Naive thymus-derived CD4-positive, alpha-beta T cell (primary cell): ENCODE measurements around the gene PLCL1. TPM values are rescaled to one million over a fixed set of nuclear protein-coding genes. Genes with fewer than 3 reads are reported as not detected.

Source experiments
- ATAC-seq: fragments of 150-1000 bp; cut with Tn5 transposase; 2 replicates; pipeline ENCODE4 v1.10.0; 2021; ENCODE audit warnings: mild to moderate bottlenecking, moderate library complexity
- CTCF ChIA-PET: fragments of 350-600 bp; sonication (Branson Sonifier 250); formaldehyde crosslinking; loops from one replicate; lab custom pipeline; 2021; ENCODE audit warnings: antibody characterized with exemption; lab: Charles Lee
- POLR2A ChIA-PET: fragments of 350-600 bp; sonication (Branson Sonifier 250); formaldehyde crosslinking; loops from one replicate; lab custom pipeline; 2021; ENCODE audit warnings: antibody characterized with exemption, inconsistent platforms; lab: Charles Lee
- DNase-seq, 9 donors: peaks; one replicate each; pipeline versions ENCODE4 v3.0.0 to v3.0.0-alpha.2; 2020 to 2022; ENCODE audit warnings: mixed read lengths in 1 of 9
- H3K27ac ChIP-seq: one replicate; pipeline ENCODE4 v1.7.0; 2013; ENCODE audit warnings: mild to moderate bottlenecking, low read depth, low read length, moderate library complexity
- H3K27me3 ChIP-seq, 2 donors: one replicate each; pipeline ENCODE4 v1.7.0; 2013; ENCODE audit warnings: low read length in 2 of 2, mild to moderate bottlenecking in 2 of 2, moderate library complexity in 2 of 2; ENCODE audit not compliant: control insufficient read depth in 2 of 2, insufficient read depth in 2 of 2
- H3K36me3 ChIP-seq, 3 experiments: 1 replicate in 2 of 3; 2 replicates in 1 of 3; pipeline ENCODE4 v1.7.0; 2013; ENCODE audit warnings: low read length in 3 of 3, mild to moderate bottlenecking in 3 of 3, moderate library complexity in 1 of 3; ENCODE audit not compliant: insufficient read depth in 3 of 3, control insufficient read depth in 2 of 3
- H3K4me1 ChIP-seq, 2 donors: one replicate each; pipeline ENCODE4 v1.7.0; 2013; ENCODE audit warnings: low read length in 2 of 2, mild to moderate bottlenecking in 2 of 2, moderate library complexity in 1 of 2; ENCODE audit not compliant: control insufficient read depth in 2 of 2, insufficient read depth in 2 of 2
- H3K4me3 ChIP-seq: 2 replicates; pipeline ENCODE4 v1.7.0; 2013; ENCODE audit warnings: mild to moderate bottlenecking, low read length
- H3K9me3 ChIP-seq, 3 experiments: 1 replicate in 2 of 3; 2 replicates in 1 of 3; pipeline ENCODE4 v1.7.0; 2013; ENCODE audit warnings: low read length in 3 of 3; ENCODE audit not compliant: control insufficient read depth in 2 of 3
- H3K27ac Mint-ChIP-seq, 9 donors: one replicate each; pipeline ENCODE4 v1.8.0; 2020 to 2022; ENCODE audit warnings: mixed read lengths in 9 of 9, mild to moderate bottlenecking in 8 of 9, moderate library complexity in 5 of 9, inconsistent platforms in 2 of 9
- H3K27me3 Mint-ChIP-seq, 5 donors: one replicate each; pipeline ENCODE4 v1.8.0; 2021 to 2022; ENCODE audit warnings: mixed read lengths in 5 of 5, mild to moderate bottlenecking in 1 of 5
- H3K36me3 Mint-ChIP-seq, 5 donors: one replicate each; pipeline ENCODE4 v1.8.0; 2020 to 2022; ENCODE audit warnings: mixed read lengths in 5 of 5, mild to moderate bottlenecking in 3 of 5, inconsistent platforms in 1 of 5
- H3K4me1 Mint-ChIP-seq, 7 donors: one replicate each; pipeline ENCODE4 v1.8.0; 2020 to 2022; ENCODE audit warnings: mixed read lengths in 7 of 7, mild to moderate bottlenecking in 3 of 7, inconsistent platforms in 1 of 7
- H3K4me3 Mint-ChIP-seq, 10 donors: one replicate each; pipeline ENCODE4 v1.8.0; 2020 to 2022; ENCODE audit warnings: mild to moderate bottlenecking in 10 of 10, mixed read lengths in 10 of 10, moderate library complexity in 6 of 10, inconsistent platforms in 2 of 10
- H3K9me3 Mint-ChIP-seq, 11 donors: one replicate each; pipeline ENCODE4 v1.8.0; 2020 to 2022; ENCODE audit warnings: mixed read lengths in 11 of 11, mild to moderate bottlenecking in 4 of 11, inconsistent platforms in 1 of 11, moderate library complexity in 1 of 11
- intact Hi-C, 2 donors: fragments of 100-400 bp; cut with micrococcal nuclease; formaldehyde crosslinking; loops; one replicate each; pipeline ENCODE4 v1.15.1; 2023
- polyA plus RNA-seq, 2 donors: library from polyadenylated mRNA; unstranded; fragments of 300-500 nt; fragmentation: Illumina TruSeq; gene quantifications; one replicate each; pipeline ENCODE4 v1.2.3, GENCODE V29; 2021
- total RNA-seq, 6 experiments: library from RNA in 5 of 6; stranded (reverse) in 5 of 6; gene quantifications; 1 replicate in 5 of 6; 2 replicates in 1 of 6; pipeline ENCODE4 v1.2.3 and lab custom pipeline; 2021 to 2026

PLCL1 gene
- total and polyA plus RNA-seq, 7 experiments from 2014 or later: 1.8 to 33.7 (median 22.7) TPM

DNA sequence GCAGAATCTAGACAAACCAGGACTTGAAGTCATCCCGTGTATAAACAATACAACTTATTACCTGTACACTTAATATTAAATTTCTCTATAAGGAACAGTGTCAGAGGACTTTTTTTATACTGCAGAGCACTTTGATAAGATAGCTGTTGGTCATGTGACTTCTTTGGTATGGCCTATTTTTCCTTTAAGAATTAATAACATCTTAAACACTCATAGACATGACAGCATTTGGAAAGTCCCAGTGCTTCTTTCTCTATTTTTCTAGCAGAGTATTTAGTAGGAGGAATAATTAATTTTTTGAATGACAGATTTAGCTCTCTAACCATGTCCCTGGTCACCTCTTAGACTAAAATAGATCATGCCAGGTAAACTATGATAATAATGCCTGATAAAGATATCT, 59.4 kb downstream of the PLCL1 start:
- H3K27ac Mint-ChIP-seq: peak overlapping the region in 2 of 9 donors; percentile 18 to 23
- no peak overlapping the region for H3K4me3 Mint-ChIP-seq
- Histone ChIP-seq H3K4me3 (no peak overlapping the region), H3K27me3 (no peaks in the 10 kb centered on the region), H3K4me1 (peaks cover 0 to 31% of the 10 kb centered on the region in 2 donors), H3K36me3 (no peaks in the 10 kb centered on the region), H3K9me3 (no peaks in the 10 kb centered on the region), H3K27ac (no peak overlapping the region)
- CTCF ChIA-PET: interaction anchor here (1.1 kb wide), 1 partner anchor 10 kb away, joined by 3 read pairs; no protein-coding TSS in a partner anchor
- H3K27me3 Mint-ChIP-seq: no peaks in the 10 kb centered on the region
- peaks cover 0 to 10% (median 0%) of the 10 kb centered on the region in 11 donors for H3K9me3 Mint-ChIP-seq
- ATAC-seq: no peak
- no peak for DNase-seq
- POLR2A ChIA-PET: interaction anchor here (2.4 kb wide), 1 partner anchor 13 kb away, joined by 7 read pairs; no protein-coding TSS in a partner anchor
- intact Hi-C loops: loop anchor here (10.0 kb wide), 1 partner anchor 159 kb away; the partner anchor contains the start of gene MARS2 (in 2 of the 2)
- peaks cover 0 to 9% (median 9%) of the 10 kb centered on the region in 5 donors for H3K36me3 Mint-ChIP-seq
- peaks cover 11 to 88% (median 72%) of the 10 kb centered on the region in 7 donors for H3K4me1 Mint-ChIP-seq

- H3K4me3 Mint-ChIP-seq: peak overlapping the region in 2 of 10 donors; percentile 8 to 40
- H3K27ac Mint-ChIP-seq: peak overlapping the region in 7 of 9 donors; percentile 42 to 98 (median 95)
- POLR2A ChIA-PET: interaction anchor here (0.8 to 3.8 kb wide), 5 partner anchors 9 to 26 kb away, joined by 3 to 17 read pairs (median 3); no protein-coding TSS in a partner anchor
- H3K27ac ChIP-seq: no peak overlapping the region
- no peaks in the 10 kb centered on the region for H3K9me3 Mint-ChIP-seq
- H3K4me3 ChIP-seq: no peak overlapping the region
- H3K4me1 ChIP-seq: peaks cover 0 to 51% of the 10 kb centered on the region in 2 donors
- ATAC-seq (no peak), DNase-seq (no peak)
- peaks cover 0 to 6% (median 0%) of the 10 kb centered on the region in 5 donors for H3K36me3 Mint-ChIP-seq
- no peaks in the 10 kb centered on the region for H3K36me3 ChIP-seq
- intact Hi-C loops: loop anchor here (5.0 to 10.0 kb wide), 3 partner anchors 36 to 186 kb away; partner anchors contain the start of gene MARS2 (in 2 of the 2)
- H3K27me3 Mint-ChIP-seq: no peaks in the 10 kb centered on the region
- no peaks in the 10 kb centered on the region for H3K9me3 ChIP-seq
- H3K27me3 ChIP-seq: no peaks in the 10 kb centered on the region
- H3K4me1 Mint-ChIP-seq: peaks cover 34 to 90% (median 83%) of the 10 kb centered on the region in 7 donors
- CTCF ChIA-PET: interaction anchor here (1.0 to 2.3 kb wide), 3 partner anchors 14 to 27 kb away, joined by 3 to 8 read pairs (median 4); no protein-coding TSS in a partner anchor
Observed at GRCh38 chr2:197866455-197866854, 62.1 kb downstream of the PLCL1 start.

GRCh38 chr2:197867033-197867432, 62.6 kb downstream of the PLCL1 start:
- H3K27ac Mint-ChIP-seq: peak overlapping the region in 8 of 9 donors; percentile 93 to 99 (median 96)
- Histone ChIP-seq H3K27me3 (no peaks in the 10 kb centered on the region), H3K4me3 (no peak overlapping the region), H3K36me3 (no peaks in the 10 kb centered on the region), H3K27ac (no peak overlapping the region), H3K4me1 (peaks cover 0 to 57% of the 10 kb centered on the region in 2 donors), H3K9me3 (no peaks in the 10 kb centered on the region)
- POLR2A ChIA-PET: interaction anchor here (0.8 to 3.8 kb wide), 3 partner anchors 19 to 25 kb away, joined by 3 to 17 read pairs (median 3); no protein-coding TSS in a partner anchor
- peaks cover 39 to 91% (median 86%) of the 10 kb centered on the region in 7 donors for H3K4me1 Mint-ChIP-seq
- ATAC-seq: no peak
- H3K36me3 Mint-ChIP-seq: peaks cover 0 to 6% (median 0%) of the 10 kb centered on the region in 5 donors
- H3K9me3 Mint-ChIP-seq: no peaks in the 10 kb centered on the region
- peak overlapping the region in 6 of 10 donors; percentile 5 to 54 (median 19) for H3K4me3 Mint-ChIP-seq
- CTCF ChIA-PET: interaction anchor here (1.0 to 2.3 kb wide), 3 partner anchors 14 to 27 kb away, joined by 3 to 8 read pairs (median 4); no protein-coding TSS in a partner anchor
- DNase-seq: no peak
- H3K27me3 Mint-ChIP-seq: no peaks in the 10 kb centered on the region
- intact Hi-C loops: loop anchor here (5.0 to 10.0 kb wide), 3 partner anchors 35 to 185 kb away; partner anchors contain the start of gene MARS2 (in 2 of the 2)

DNA sequence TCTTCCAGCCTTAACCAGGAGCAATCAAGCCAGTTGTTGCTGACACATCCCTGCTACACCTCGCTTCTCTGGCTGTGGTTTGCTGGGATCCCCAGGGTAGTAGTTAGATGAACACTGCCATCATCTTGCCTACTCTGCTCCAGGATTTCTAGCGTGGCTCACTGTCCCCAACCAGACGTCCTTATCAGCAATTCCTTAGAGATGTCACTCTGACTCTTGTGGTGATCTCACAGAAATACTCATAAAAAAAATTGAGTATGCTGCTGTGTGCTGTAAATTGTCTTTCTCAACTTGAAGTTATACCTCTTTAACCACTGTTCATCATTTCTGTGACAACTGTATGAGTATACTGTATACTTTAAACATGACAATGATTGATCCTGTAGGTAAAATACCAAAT, 63.2 kb downstream of the PLCL1 start:
- peak overlapping the region; percentile 75 for H3K27ac ChIP-seq

DNA sequence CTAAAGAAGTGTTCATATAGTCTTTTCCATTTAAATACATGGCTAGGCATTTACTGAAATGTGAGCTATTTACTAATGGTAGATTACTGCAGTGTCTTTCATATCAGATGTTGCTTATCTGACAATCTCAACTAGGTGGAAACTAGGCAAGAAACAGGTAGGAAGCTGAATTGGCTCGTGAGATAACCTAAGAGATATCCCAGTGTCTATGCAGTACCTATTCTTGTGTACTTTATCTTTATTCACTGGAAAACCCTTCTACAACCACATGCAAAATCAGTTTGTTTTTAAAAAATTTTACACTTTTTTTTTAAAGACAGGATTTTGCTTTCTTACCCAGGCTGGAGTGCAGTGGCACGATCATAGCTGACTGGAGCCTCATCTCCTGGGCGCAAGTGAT, 63.8 kb downstream of the PLCL1 start:
- H3K9me3 ChIP-seq: no peaks in the 10 kb centered on the region
- intact Hi-C loops: loop anchor here (2.0 to 10.0 kb wide), 4 partner anchors 19 to 184 kb away; partner anchors contain the start of gene MARS2 (in 2 of the 2)
- no peak for ATAC-seq
- peak overlapping the region; percentile 75 for H3K27ac ChIP-seq
- H3K27me3 ChIP-seq: no peaks in the 10 kb centered on the region
- H3K4me1 Mint-ChIP-seq: peaks cover 39 to 90% (median 85%) of the 10 kb centered on the region in 7 donors
- H3K27me3 Mint-ChIP-seq: no peaks in the 10 kb centered on the region
- peak overlapping the region in 8 of 9 donors; percentile 93 to 99 (median 96) for H3K27ac Mint-ChIP-seq
- peak overlapping the region in 9 of 10 donors; percentile 7 to 90 (median 43) for H3K4me3 Mint-ChIP-seq
- H3K4me1 ChIP-seq: peaks cover 0 to 55% of the 10 kb centered on the region in 2 donors
- POLR2A ChIA-PET: interaction anchor here (0.8 to 3.8 kb wide), 6 partner anchors 10 to 63 kb away, joined by 3 to 17 read pairs (median 6); no protein-coding TSS in a partner anchor
- peaks cover 0 to 6% (median 0%) of the 10 kb centered on the region in 5 donors for H3K36me3 Mint-ChIP-seq
- H3K9me3 Mint-ChIP-seq: no peaks in the 10 kb centered on the region
- CTCF ChIA-PET: interaction anchor here (0.6 to 1.6 kb wide), 3 partner anchors 16 to 128 kb away, joined by 4 to 5 read pairs (median 4); no protein-coding TSS in a partner anchor
- peak in 1 of 9 donors; percentile 29 for DNase-seq
- no peaks in the 10 kb centered on the region for H3K36me3 ChIP-seq
- no peak overlapping the region for H3K4me3 ChIP-seq

More for the DNA sequence above, 63.2 kb downstream of the PLCL1 start:
- POLR2A ChIA-PET: interaction anchor here (0.8 to 3.8 kb wide), 3 partner anchors 20 to 62 kb away, joined by 3 to 17 read pairs (median 4); no protein-coding TSS in a partner anchor
- Histone ChIP-seq H3K36me3 (no peaks in the 10 kb centered on the region), H3K27me3 (no peaks in the 10 kb centered on the region), H3K9me3 (no peaks in the 10 kb centered on the region), H3K4me1 (peaks cover 0 to 56% of the 10 kb centered on the region in 2 donors), H3K4me3 (peak overlapping the region; percentile 11)
- CTCF ChIA-PET: interaction anchor here (1.6 kb wide), 2 partner anchors 15 to 22 kb away, joined by 4 to 5 read pairs; no protein-coding TSS in a partner anchor
- peaks cover 39 to 90% (median 85%) of the 10 kb centered on the region in 7 donors for H3K4me1 Mint-ChIP-seq
- peak overlapping the region in 9 of 10 donors; percentile 5 to 90 (median 34) for H3K4me3 Mint-ChIP-seq
- intact Hi-C loops: loop anchor here (2.0 to 10.0 kb wide), 4 partner anchors 19 to 185 kb away; partner anchors contain the start of gene MARS2 (in 2 of the 2)
- H3K27ac Mint-ChIP-seq: peak overlapping the region in 8 of 9 donors; percentile 93 to 99 (median 96)
- DNase-seq (no peak), ATAC-seq (no peak)
- H3K27me3 Mint-ChIP-seq: no peaks in the 10 kb centered on the region
- H3K9me3 Mint-ChIP-seq: no peaks in the 10 kb centered on the region
- H3K36me3 Mint-ChIP-seq: peaks cover 0 to 6% (median 0%) of the 10 kb centered on the region in 5 donors

DNA sequence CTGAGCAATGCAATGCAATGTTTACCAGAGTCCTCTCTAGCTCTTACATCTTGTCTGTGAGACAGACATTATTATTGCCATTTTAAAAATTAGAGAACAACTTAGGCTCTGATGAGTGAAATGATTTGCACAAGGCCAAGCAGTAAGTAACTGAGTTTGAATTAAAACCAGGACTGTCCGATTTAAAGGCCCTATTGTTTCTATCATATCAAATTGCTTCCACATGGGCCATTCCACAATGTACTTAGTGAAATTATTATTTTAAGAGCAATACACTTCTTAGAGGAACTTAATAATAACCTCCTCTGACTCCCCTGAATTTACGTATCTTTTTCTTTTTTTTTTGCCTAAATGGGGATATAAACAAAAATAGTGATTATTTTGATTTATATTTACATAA, 64.6 kb downstream of the PLCL1 start:
- peak overlapping the region in 8 of 10 donors; percentile 58 to 90 (median 79) for H3K4me3 Mint-ChIP-seq
- CTCF ChIA-PET: interaction anchor here (0.6 to 1.6 kb wide), 4 partner anchors 16 to 128 kb away, joined by 4 to 5 read pairs (median 4); no protein-coding TSS in a partner anchor
- Histone ChIP-seq H3K4me3 (no peak overlapping the region), H3K27ac (peak overlapping the region; percentile 75), H3K4me1 (peaks cover 0 to 52% of the 10 kb centered on the region in 2 donors), H3K9me3 (no peaks in the 10 kb centered on the region), H3K36me3 (no peaks in the 10 kb centered on the region), H3K27me3 (no peaks in the 10 kb centered on the region)
- H3K36me3 Mint-ChIP-seq: peaks cover 0 to 4% (median 0%) of the 10 kb centered on the region in 5 donors
- POLR2A ChIA-PET: interaction anchor here (1.0 to 3.8 kb wide), 8 partner anchors 11 to 258 kb away, joined by 3 to 17 read pairs (median 8); partner anchors contain the start of gene PLCL1
- H3K9me3 Mint-ChIP-seq: no peaks in the 10 kb centered on the region
- H3K4me1 Mint-ChIP-seq: peaks cover 39 to 89% (median 84%) of the 10 kb centered on the region in 7 donors
- intact Hi-C loops: loop anchor here (1.0 to 10.0 kb wide), 9 partner anchors 8 to 183 kb away; partner anchors contain the start of genes MARS2 (in 2 of the 2) and PLCL1 (in 1 of the 2)
- H3K27me3 Mint-ChIP-seq: no peaks in the 10 kb centered on the region
- H3K27ac Mint-ChIP-seq: peak overlapping the region in 8 of 9 donors; percentile 93 to 99 (median 96)
- DNase-seq: no peak
- ATAC-seq: no peak
